ENCODE results near the gene TNNI3. TPM values are rescaled to one million over a fixed set of nuclear protein-coding genes. Genes with fewer than 3 reads are reported as not detected.
"Not testable (repeated sequence)": the region's sequence is repeated elsewhere in the genome, so short reads cannot be mapped to it uniquely, and the experiment has no call there.

TNNI3 gene
- total RNA-seq (not detected), polyA plus RNA-seq (10 to 100 TPM in 1 of 2 donors, under 1 TPM in 1; 0.51 to 14.1 TPM)
- long read RNA-seq, donor 1 = 0 reads
- long read RNA-seq, donor 2, partial matches to known transcripts = 0 of 2 reads
- long read RNA-seq, donor 2, other reads (novel, unspliced or antisense) = 2 of 2 reads

GRCh38 chr19:55157064-55157908 lies at the start of gene TNNI3:
Gene TNNI3, minus strand, starts transcription at chr19:55157732. Its CDS starts 143 bp downstream, at chr19:55157589.
- 45 to 46% methylated on average over 34 to 39 of the region's 39 CpGs for WGBS, 2 donors
- H3K4me3 ChIP-seq (ENCODE audit: low read length in 2 of 2) = no peak within 1 kb of the TSS
- H3K4me1 ChIP-seq (ENCODE audit: control insufficient read depth in 1 of 2, insufficient read depth in 2 of 2, low read length in 2 of 2) = no peaks in the 10 kb centered on the region
- no peaks in the 10 kb centered on the region for H3K27me3 ChIP-seq (ENCODE audit: control insufficient read depth in 1 of 2, insufficient read depth in 2 of 2, low read length in 1 of 2)
- no peak within 1 kb of the TSS for H3K27ac ChIP-seq (ENCODE audit: low read depth in 1 of 2, low read length in 2 of 2)
- ATAC-seq (ENCODE audit: low FRiP score) = no peak
- no peak for DNase-seq
- no peaks in the 10 kb centered on the region for H3K36me3 ChIP-seq (ENCODE audit: control insufficient read depth in 1 of 2, insufficient read depth in 2 of 2, low read length in 1 of 2)
- H3K9me3 ChIP-seq (ENCODE audit: control insufficient read depth, low read length) = no peaks in the 10 kb centered on the region
- intact Hi-C loops (cut with DNase I) = no loop called here

GRCh38 chr19:55206664-55207500 lies 49.4 kb upstream of the TNNI3 start:
- ATAC-seq (ENCODE audit: low FRiP score) (peak; percentile 85), DNase-seq (peak; percentile 84 to 91)
- H3K4me3 ChIP-seq (ENCODE audit: low read length in 2 of 2) = no peak overlapping the region
- 31 to 32% methylated on average over 29 of the region's 29 CpGs for WGBS, 2 donors
- no peaks in the 10 kb centered on the region for H3K9me3 ChIP-seq (ENCODE audit: control insufficient read depth, low read length)
- H3K27me3 ChIP-seq (ENCODE audit: control insufficient read depth in 1 of 2, insufficient read depth in 2 of 2, low read length in 1 of 2) = no peaks in the 10 kb centered on the region
- H3K27ac ChIP-seq (ENCODE audit: low read depth in 1 of 2, low read length in 2 of 2) = no peak overlapping the region
- no peaks in the 10 kb centered on the region for H3K4me1 ChIP-seq (ENCODE audit: control insufficient read depth in 1 of 2, insufficient read depth in 2 of 2, low read length in 2 of 2)
- H3K36me3 ChIP-seq (ENCODE audit: control insufficient read depth in 1 of 2, insufficient read depth in 2 of 2, low read length in 1 of 2) = no peaks in the 10 kb centered on the region
- intact Hi-C loops (cut with DNase I) = no loop called here

- H3K4me1 ChIP-seq (ENCODE audit: control insufficient read depth in 1 of 2, insufficient read depth in 2 of 2, low read length in 2 of 2); H3K9me3 ChIP-seq (ENCODE audit: control insufficient read depth, low read length); DNase-seq; H3K36me3 ChIP-seq (ENCODE audit: control insufficient read depth in 1 of 2, insufficient read depth in 2 of 2, low read length in 1 of 2); intact Hi-C loops (cut with DNase I); ATAC-seq (ENCODE audit: low FRiP score); H3K27me3 ChIP-seq (ENCODE audit: control insufficient read depth in 1 of 2, insufficient read depth in 2 of 2, low read length in 1 of 2); H3K4me3 ChIP-seq (ENCODE audit: low read length in 2 of 2); H3K27ac ChIP-seq (ENCODE audit: low read depth in 1 of 2, low read length in 2 of 2): not testable (repeated sequence)
- 66 to 74% methylated on average over 10 of the region's 10 CpGs for WGBS, 2 donors
These were observed 44.7 kb upstream of the TNNI3 start for GRCh38 chr19:55202199-55202598.

GRCh38 chr19:55199620-55200204 lies 42.2 kb upstream of the TNNI3 start:
- no peaks in the 10 kb centered on the region for H3K9me3 ChIP-seq (ENCODE audit: control insufficient read depth, low read length)
- no peaks in the 10 kb centered on the region for H3K36me3 ChIP-seq (ENCODE audit: control insufficient read depth in 1 of 2, insufficient read depth in 2 of 2, low read length in 1 of 2)
- no peak overlapping the region for H3K4me3 ChIP-seq (ENCODE audit: low read length in 2 of 2)
- ATAC-seq (ENCODE audit: low FRiP score) (no peak), DNase-seq (no peak)
- no peaks in the 10 kb centered on the region for H3K4me1 ChIP-seq (ENCODE audit: control insufficient read depth in 1 of 2, insufficient read depth in 2 of 2, low read length in 2 of 2)
- WGBS, 2 donors = 53 to 56% methylated on average over 5 of the region's 5 CpGs
- no peak overlapping the region for H3K27ac ChIP-seq (ENCODE audit: low read depth in 1 of 2, low read length in 2 of 2)
- no peaks in the 10 kb centered on the region for H3K27me3 ChIP-seq (ENCODE audit: control insufficient read depth in 1 of 2, insufficient read depth in 2 of 2, low read length in 1 of 2)
- intact Hi-C loops (cut with DNase I) = no loop called here

GRCh38 chr19:55198651-55199050 lies 41.1 kb upstream of the TNNI3 start:
- ATAC-seq (ENCODE audit: low FRiP score) = no peak
- intact Hi-C loops (cut with DNase I) = no loop called here
- H3K9me3 ChIP-seq (ENCODE audit: control insufficient read depth, low read length) = no peaks in the 10 kb centered on the region
- WGBS, 2 donors = 45% methylated on average over 5 of the region's 5 CpGs
- H3K4me3 ChIP-seq (ENCODE audit: low read length in 2 of 2) = no peak overlapping the region
- no peaks in the 10 kb centered on the region for H3K36me3 ChIP-seq (ENCODE audit: control insufficient read depth in 1 of 2, insufficient read depth in 2 of 2, low read length in 1 of 2)
- no peak overlapping the region for H3K27ac ChIP-seq (ENCODE audit: low read depth in 1 of 2, low read length in 2 of 2)
- no peaks in the 10 kb centered on the region for H3K4me1 ChIP-seq (ENCODE audit: control insufficient read depth in 1 of 2, insufficient read depth in 2 of 2, low read length in 2 of 2)
- DNase-seq = no peak
- no peaks in the 10 kb centered on the region for H3K27me3 ChIP-seq (ENCODE audit: control insufficient read depth in 1 of 2, insufficient read depth in 2 of 2, low read length in 1 of 2)

GRCh38 chr19:55197528-55197927 lies 40.0 kb upstream of the TNNI3 start:
- DNase-seq = no peak
- no peaks in the 10 kb centered on the region for H3K9me3 ChIP-seq (ENCODE audit: control insufficient read depth, low read length)
- H3K4me1 ChIP-seq (ENCODE audit: control insufficient read depth in 1 of 2, insufficient read depth in 2 of 2, low read length in 2 of 2) = no peaks in the 10 kb centered on the region
- intact Hi-C loops (cut with DNase I) = no loop called here
- H3K36me3 ChIP-seq (ENCODE audit: control insufficient read depth in 1 of 2, insufficient read depth in 2 of 2, low read length in 1 of 2) = no peaks in the 10 kb centered on the region
- no peak overlapping the region for H3K27ac ChIP-seq (ENCODE audit: low read depth in 1 of 2, low read length in 2 of 2)
- no peaks in the 10 kb centered on the region for H3K27me3 ChIP-seq (ENCODE audit: control insufficient read depth in 1 of 2, insufficient read depth in 2 of 2, low read length in 1 of 2)
- no peak for ATAC-seq (ENCODE audit: low FRiP score)
- H3K4me3 ChIP-seq (ENCODE audit: low read length in 2 of 2) = no peak overlapping the region
- 50 to 56% methylated on average over 4 of the region's 4 CpGs for WGBS, 2 donors

- no peak for DNase-seq
- 83 to 87% methylated on average over 10 of the region's 10 CpGs for WGBS, 2 donors
- Histone ChIP-seq H3K27me3 (ENCODE audit: control insufficient read depth in 1 of 2, insufficient read depth in 2 of 2, low read length in 1 of 2) (no peaks in the 10 kb centered on the region), H3K9me3 (ENCODE audit: control insufficient read depth, low read length) (no peaks in the 10 kb centered on the region), H3K4me3 (ENCODE audit: low read length in 2 of 2) (no peak overlapping the region), H3K36me3 (ENCODE audit: control insufficient read depth in 1 of 2, insufficient read depth in 2 of 2, low read length in 1 of 2) (no peaks in the 10 kb centered on the region), H3K4me1 (ENCODE audit: control insufficient read depth in 1 of 2, insufficient read depth in 2 of 2, low read length in 2 of 2) (no peaks in the 10 kb centered on the region), H3K27ac (ENCODE audit: low read depth in 1 of 2, low read length in 2 of 2) (no peak overlapping the region)
- ATAC-seq (ENCODE audit: low FRiP score) = no peak
- intact Hi-C loops (cut with DNase I) = no loop called here
These were observed 39.3 kb upstream of the TNNI3 start for GRCh38 chr19:55196803-55197202.

- Histone ChIP-seq H3K36me3 (ENCODE audit: control insufficient read depth in 1 of 2, insufficient read depth in 2 of 2, low read length in 1 of 2) (no peaks in the 10 kb centered on the region), H3K27me3 (ENCODE audit: control insufficient read depth in 1 of 2, insufficient read depth in 2 of 2, low read length in 1 of 2) (no peaks in the 10 kb centered on the region), H3K9me3 (ENCODE audit: control insufficient read depth, low read length) (no peaks in the 10 kb centered on the region), H3K4me1 (ENCODE audit: control insufficient read depth in 1 of 2, insufficient read depth in 2 of 2, low read length in 2 of 2) (no peaks in the 10 kb centered on the region), H3K27ac (ENCODE audit: low read depth in 1 of 2, low read length in 2 of 2) (no peak overlapping the region), H3K4me3 (ENCODE audit: low read length in 2 of 2) (no peak overlapping the region)
- no peak for ATAC-seq (ENCODE audit: low FRiP score)
- intact Hi-C loops (cut with DNase I) = no loop called here
- 72 to 76% methylated on average over 12 of the region's 12 CpGs for WGBS, 2 donors
- no peak for DNase-seq
These were observed 35.9 kb upstream of the TNNI3 start for GRCh38 chr19:55193481-55193880.
